Subcutaneous adipose tissue (tissue), 4 donors: ENCODE results near the gene HSPB3. TPM values are rescaled to one million over a fixed set of nuclear protein-coding genes. Genes with fewer than 3 reads are reported as not detected.

ENCODE experiments used
- CTCF ChIP-seq: fragments of 450-650 bp; IDR thresholded peaks from one replicate; pipeline ENCODE4 v1.5.1; 2016; ENCODE audit warnings: low read depth, mild to moderate bottlenecking, control low read depth, antibody characterized with exemption, moderate library complexity
- total RNA-seq, 4 donors: library from RNA; depleted of rRNA; stranded (reverse); fragments of >200 nt; gene quantifications; one replicate each; pipeline ENCODE4 v1.1.0, GENCODE V29; 2016

The HSPB3 gene
- total RNA-seq, 4 donors from 2014 or later = not detected

- TF ChIP-seq CTCF = no peak
These were observed 6.8 kb downstream of the HSPB3 start for GRCh38 chr5:54462281-54462680.

GRCh38 chr5:54463713-54464112 is 8.2 kb downstream of the HSPB3 start:
- TF ChIP-seq CTCF = no peak

GRCh38 chr5:54469622-54470021 is 14.1 kb downstream of the HSPB3 start:
- TF ChIP-seq CTCF = no peak

GRCh38 chr5:54470128-54470527 is 14.6 kb downstream of the HSPB3 start:
- no peak for TF ChIP-seq CTCF

GRCh38 chr5:54470677-54471076 is 15.2 kb downstream of the HSPB3 start:
- no peak for TF ChIP-seq CTCF

- TF ChIP-seq CTCF = no peak
These were observed 15.9 kb downstream of the HSPB3 start for GRCh38 chr5:54471398-54471797.

GRCh38 chr5:54476682-54477081 is 21.2 kb downstream of the HSPB3 start:
- TF ChIP-seq CTCF = no peak

GRCh38 chr5:54477941-54478478 is 22.5 kb downstream of the HSPB3 start:
- no peak for TF ChIP-seq CTCF
